ENCODE measurements around the gene MPRIP.

MPRIP gene

DNA sequence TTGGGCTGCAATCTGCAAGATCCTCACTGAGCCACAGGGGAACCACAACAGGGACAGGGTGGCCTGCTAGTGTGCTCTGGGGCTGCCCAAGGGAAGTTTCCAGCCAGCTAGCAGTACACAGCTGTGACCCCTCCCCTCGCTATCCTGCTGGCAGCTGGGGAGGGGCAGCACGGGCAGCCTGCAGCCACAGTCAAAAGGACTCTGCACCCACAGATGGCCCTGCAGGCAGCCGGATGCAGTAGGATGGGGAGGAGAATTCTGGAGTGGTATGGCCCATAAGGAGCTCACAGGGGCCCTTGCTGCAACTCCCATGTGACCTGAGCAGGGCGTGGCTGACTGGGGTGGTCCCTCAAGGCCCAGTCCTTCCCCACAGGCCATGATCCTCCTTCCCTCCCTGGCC, 89.6 kb downstream of the MPRIP start:
- no peak for TF ChIP-seq CREB1 (IDR thresholded peaks at IDR 0.05; ENCODE audit: low read depth)

DNA sequence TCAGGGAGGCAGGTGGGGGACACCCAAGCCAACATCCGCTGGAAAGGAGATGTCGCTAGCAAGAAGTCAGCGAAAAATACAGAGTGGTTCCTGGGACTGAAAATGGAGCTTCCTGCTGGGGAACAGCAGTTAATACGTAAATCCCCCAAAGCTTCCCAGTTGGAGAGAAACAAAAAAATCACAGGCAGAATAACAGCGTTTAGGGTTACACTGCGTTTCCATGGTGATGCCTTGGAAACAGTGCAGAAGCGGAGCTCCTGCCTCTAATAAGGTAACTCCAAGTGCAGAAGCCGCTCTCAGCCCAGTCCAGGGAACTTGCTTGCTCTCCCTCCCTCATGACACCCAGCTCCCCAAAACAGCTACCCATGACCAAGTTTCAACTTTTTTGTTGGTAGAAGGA, 90.5 kb downstream of the MPRIP start:
- TF ChIP-seq EGR1 (IDR thresholded peaks at IDR 0.05), result no peak
- no peak for TF ChIP-seq MAX (IDR thresholded peaks at IDR 0.05)
- no peak for TF ChIP-seq CEBPB (IDR thresholded peaks at IDR 0.05)
- TF ChIP-seq EP300 (IDR thresholded peaks at IDR 0.05; ENCODE audit: borderline replicate concordance), result no peak
- no peak for TF ChIP-seq YY1 (IDR thresholded peaks at IDR 0.05; ENCODE audit: low read depth)
- TF ChIP-seq TCF12 (IDR thresholded peaks at IDR 0.05; ENCODE audit: low read depth), result no peak
- no peak for TF ChIP-seq ZBTB7A (IDR thresholded peaks at IDR 0.05; ENCODE audit: low read depth)
- TF ChIP-seq NFIC (IDR thresholded peaks at IDR 0.05), result no peak
- no peak for TF ChIP-seq TAF1 (IDR thresholded peaks at IDR 0.05; ENCODE audit: low read depth)
- TF ChIP-seq RAD21 (IDR thresholded peaks at IDR 0.05; ENCODE audit: low read depth), result no peak
- TF ChIP-seq CREB1 (IDR thresholded peaks at IDR 0.05; ENCODE audit: low read depth), result no peak
- TF ChIP-seq, protein P1, sequence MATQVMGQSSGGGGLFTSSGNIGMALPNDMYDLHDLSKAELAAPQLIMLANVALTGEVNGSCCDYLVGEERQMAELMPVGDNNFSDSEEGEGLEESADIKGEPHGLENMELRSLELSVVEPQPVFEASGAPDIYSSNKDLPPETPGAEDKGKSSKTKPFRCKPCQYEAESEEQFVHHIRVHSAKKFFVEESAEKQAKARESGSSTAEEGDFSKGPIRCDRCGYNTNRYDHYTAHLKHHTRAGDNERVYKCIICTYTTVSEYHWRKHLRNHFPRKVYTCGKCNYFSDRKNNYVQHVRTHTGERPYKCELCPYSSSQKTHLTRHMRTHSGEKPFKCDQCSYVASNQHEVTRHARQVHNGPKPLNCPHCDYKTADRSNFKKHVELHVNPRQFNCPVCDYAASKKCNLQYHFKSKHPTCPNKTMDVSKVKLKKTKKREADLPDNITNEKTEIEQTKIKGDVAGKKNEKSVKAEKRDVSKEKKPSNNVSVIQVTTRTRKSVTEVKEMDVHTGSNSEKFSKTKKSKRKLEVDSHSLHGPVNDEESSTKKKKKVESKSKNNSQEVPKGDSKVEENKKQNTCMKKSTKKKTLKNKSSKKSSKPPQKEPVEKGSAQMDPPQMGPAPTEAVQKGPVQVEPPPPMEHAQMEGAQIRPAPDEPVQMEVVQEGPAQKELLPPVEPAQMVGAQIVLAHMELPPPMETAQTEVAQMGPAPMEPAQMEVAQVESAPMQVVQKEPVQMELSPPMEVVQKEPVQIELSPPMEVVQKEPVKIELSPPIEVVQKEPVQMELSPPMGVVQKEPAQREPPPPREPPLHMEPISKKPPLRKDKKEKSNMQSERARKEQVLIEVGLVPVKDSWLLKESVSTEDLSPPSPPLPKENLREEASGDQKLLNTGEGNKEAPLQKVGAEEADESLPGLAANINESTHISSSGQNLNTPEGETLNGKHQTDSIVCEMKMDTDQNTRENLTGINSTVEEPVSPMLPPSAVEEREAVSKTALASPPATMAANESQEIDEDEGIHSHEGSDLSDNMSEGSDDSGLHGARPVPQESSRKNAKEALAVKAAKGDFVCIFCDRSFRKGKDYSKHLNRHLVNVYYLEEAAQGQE (IDR thresholded peaks at IDR 0.05; ENCODE audit: low read depth), result no peak
- TF ChIP-seq FOXM1 (IDR thresholded peaks at IDR 0.05; ENCODE audit: borderline replicate concordance, low read depth), result no peak
- TF ChIP-seq USF1 (IDR thresholded peaks at IDR 0.05), result no peak
- no peak for TF ChIP-seq TEAD4 (IDR thresholded peaks at IDR 0.05)

DNA sequence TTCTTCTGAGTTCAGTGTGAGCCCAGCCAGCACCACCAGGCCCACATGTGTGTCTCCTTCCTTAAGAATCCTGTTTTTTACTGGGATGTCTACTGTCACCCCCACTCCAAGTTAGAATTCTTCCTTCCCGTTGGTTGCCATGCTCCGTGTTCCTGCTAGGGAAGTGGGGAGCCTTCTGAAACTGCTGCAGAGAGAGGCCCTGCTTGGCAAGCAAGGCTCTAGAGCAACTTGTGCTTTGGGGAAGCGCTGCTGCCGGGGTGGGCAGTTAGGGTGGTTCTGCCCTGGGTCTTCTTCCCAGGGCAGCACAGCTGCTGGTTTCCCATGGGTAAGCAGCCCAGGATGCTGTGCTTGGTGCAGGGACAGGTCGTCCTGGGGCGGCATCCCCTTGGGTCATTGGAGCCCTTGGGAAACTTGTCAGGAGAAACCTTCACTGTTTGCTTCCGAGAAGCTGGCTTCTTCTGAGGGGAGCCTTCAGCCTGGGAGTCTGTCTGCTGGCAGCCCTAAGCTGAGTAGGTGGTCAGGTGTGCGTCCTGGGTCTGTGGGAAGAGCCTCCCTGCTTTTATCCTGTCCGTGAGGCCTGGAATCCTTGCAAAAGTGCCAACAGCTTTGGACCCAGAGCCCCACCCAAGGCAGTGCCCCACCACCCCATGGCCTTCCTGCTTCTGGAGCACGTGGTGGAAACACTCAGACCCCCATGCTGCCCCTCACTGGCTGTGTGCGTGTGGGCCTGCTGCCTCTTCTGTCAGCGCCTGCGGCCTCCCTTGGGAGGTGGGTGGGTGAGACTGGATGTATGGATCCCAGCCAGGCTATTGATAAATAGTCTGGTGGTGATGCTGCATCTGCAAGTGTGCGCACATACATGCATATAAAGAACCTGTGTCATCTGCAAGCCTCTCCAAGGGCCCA, 92.0 kb downstream of the MPRIP start:
- no peak for TF ChIP-seq TCF12 (IDR thresholded peaks at IDR 0.05; ENCODE audit: low read depth)
- no peak for TF ChIP-seq EGR1 (IDR thresholded peaks at IDR 0.05)
- no peak for TF ChIP-seq TAF1 (IDR thresholded peaks at IDR 0.05; ENCODE audit: low read depth)

GRCh38 chr17:17134957-17135333, 92.7 kb downstream of the MPRIP start:
- TF ChIP-seq FOXM1 (IDR thresholded peaks at IDR 0.05; ENCODE audit: borderline replicate concordance, low read depth) (no peak), ZBTB7A (IDR thresholded peaks at IDR 0.05; ENCODE audit: low read depth) (no peak), USF1 (IDR thresholded peaks at IDR 0.05) (no peak), TCF12 (IDR thresholded peaks at IDR 0.05; ENCODE audit: low read depth) (no peak), YY1 (IDR thresholded peaks at IDR 0.05; ENCODE audit: low read depth) (no peak)
- TF ChIP-seq, protein P1 (IDR thresholded peaks at IDR 0.05; ENCODE audit: low read depth), result no peak

DNA sequence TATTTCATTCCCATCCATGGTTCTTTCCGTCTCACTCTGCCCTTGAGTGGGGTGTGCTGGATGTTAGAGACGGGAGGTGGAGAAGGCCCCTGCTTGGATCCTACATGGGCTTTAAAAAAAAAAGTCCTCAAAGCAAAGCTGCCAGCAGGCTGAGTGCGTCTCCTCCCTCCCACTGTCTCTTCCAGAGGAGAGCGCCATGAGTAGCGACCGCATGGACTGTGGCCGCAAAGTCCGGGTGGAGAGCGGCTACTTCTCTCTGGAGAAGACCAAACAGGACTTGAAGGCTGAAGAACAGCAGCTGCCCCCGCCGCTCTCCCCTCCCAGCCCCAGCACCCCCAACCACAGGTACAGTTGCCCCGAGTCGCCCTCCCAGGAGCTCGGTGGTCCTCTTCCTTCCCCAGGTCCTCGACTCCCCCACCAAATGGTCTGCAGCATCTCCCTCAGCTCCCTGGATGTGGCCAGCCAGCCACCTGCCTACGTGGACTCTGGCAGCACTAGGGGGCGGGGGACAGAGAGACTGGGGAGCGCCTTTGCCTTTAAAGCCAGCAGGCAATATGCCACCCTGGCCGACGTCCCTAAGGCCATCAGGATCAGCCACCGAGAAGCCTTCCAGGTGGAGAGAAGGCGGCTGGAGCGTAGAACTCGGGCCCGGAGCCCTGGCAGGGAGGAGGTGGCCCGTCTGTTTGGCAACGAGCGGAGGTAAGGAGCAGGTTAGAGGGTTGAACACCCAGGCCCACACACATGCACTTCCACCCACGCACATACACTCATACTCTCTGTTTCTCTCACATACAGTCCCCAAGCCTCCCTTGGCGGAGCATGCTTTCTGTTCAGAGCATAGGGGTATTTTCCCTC, 95.7 kb downstream of the MPRIP start:
- TF ChIP-seq CEBPB (IDR thresholded peaks at IDR 0.05), result no peak
- no peak for TF ChIP-seq EP300 (IDR thresholded peaks at IDR 0.05; ENCODE audit: borderline replicate concordance)
- TF ChIP-seq FOXM1 (IDR thresholded peaks at IDR 0.05; ENCODE audit: borderline replicate concordance, low read depth), result no peak
- TF ChIP-seq TCF12 (IDR thresholded peaks at IDR 0.05; ENCODE audit: low read depth), result no peak
- no peak for TF ChIP-seq TAF1 (IDR thresholded peaks at IDR 0.05; ENCODE audit: low read depth)
- no peak for TF ChIP-seq CREB1 (IDR thresholded peaks at IDR 0.05; ENCODE audit: low read depth)
- no peak for TF ChIP-seq EGR1 (IDR thresholded peaks at IDR 0.05)
- no peak for TF ChIP-seq YY1 (IDR thresholded peaks at IDR 0.05; ENCODE audit: low read depth)

- TF ChIP-seq TAF1 (IDR thresholded peaks at IDR 0.05; ENCODE audit: low read depth), result no peak
- no peak for TF ChIP-seq CREB1 (IDR thresholded peaks at IDR 0.05; ENCODE audit: low read depth)
- no peak for TF ChIP-seq TCF12 (IDR thresholded peaks at IDR 0.05; ENCODE audit: low read depth)
- TF ChIP-seq, protein P1 (IDR thresholded peaks at IDR 0.05; ENCODE audit: low read depth), result no peak
- no peak for TF ChIP-seq USF1 (IDR thresholded peaks at IDR 0.05)
- no peak for TF ChIP-seq EGR1 (IDR thresholded peaks at IDR 0.05)
- no peak for TF ChIP-seq TEAD4 (IDR thresholded peaks at IDR 0.05)
- TF ChIP-seq ZBTB7A (IDR thresholded peaks at IDR 0.05; ENCODE audit: low read depth), result no peak
- TF ChIP-seq NFIC (IDR thresholded peaks at IDR 0.05), result no peak
- TF ChIP-seq MAX (IDR thresholded peaks at IDR 0.05), result no peak
- TF ChIP-seq RAD21 (IDR thresholded peaks at IDR 0.05; ENCODE audit: low read depth), result no peak
Observed at GRCh38 chr17:17139972-17140589, 97.8 kb downstream of the MPRIP start.

Measured in Ishikawa (cell line).